Measurements from ENCODE around the gene UVRAG.
"Not testable (repeated sequence)": the region's sequence is repeated elsewhere in the genome, so short reads cannot be mapped to it uniquely, and the experiment has no call there.

Gene UVRAG

DNA sequence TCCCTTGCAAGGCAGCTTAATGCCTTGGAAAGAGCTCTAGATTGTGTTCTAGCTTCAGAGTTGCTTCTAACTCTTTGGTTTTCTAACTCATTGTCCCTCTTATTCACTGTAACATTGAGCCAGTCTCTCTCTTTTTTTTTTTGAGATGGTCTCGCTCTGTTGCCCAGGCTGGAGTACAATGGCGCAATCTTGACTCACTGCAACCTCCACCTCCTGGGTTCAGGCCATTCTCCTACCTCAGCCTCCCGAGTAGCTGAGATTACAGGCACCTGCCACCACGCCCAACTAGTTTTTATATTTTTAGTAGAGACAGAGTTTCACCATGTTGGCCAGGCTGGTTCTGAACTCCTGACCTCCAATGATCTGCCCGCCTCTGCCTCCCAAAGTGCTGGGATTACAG is 266.1 kb downstream of the UVRAG start:
- not testable (repeated sequence) for DNase-seq

DNA sequence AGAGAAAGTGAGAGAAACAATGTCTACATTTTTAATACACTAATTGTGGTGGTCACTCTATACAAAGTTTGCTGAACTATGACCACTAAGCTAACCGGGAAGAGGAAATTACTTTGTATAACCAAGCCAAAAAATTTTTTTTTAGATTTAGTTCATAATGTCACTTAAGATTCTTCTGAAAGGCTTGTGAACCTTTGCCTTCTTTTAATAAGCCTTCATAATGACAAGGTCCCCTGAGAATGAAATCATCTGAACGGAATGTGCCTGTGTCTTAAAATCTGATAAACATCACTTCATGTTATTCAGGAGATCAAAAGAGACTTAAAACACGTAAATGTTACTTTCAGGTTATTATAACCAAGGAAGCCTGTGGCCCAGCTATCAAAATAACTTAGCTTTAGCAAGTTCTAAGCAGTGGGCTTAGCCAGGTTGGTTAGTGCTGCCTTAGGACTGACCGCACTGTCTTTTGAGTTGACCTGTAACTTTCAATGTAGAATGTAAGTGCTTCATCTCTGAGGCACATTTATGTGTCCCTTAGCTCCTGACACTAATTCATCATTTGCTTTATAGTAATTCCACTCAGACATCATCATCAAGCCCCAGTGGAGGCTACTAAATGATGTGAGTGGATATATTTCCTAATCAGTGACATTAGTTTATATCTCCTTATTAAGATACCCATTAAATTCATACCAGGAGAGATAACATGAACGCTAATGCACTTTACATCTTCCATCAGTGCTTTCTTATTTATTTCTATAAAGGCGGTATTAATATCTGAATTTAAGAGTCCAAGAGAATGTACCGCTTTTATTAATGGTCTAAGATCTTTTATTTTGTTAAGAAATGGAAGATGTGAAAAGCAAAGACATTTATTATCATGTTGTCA is 268.8 kb downstream of the UVRAG start:
- DNase-seq: no peak

DNA sequence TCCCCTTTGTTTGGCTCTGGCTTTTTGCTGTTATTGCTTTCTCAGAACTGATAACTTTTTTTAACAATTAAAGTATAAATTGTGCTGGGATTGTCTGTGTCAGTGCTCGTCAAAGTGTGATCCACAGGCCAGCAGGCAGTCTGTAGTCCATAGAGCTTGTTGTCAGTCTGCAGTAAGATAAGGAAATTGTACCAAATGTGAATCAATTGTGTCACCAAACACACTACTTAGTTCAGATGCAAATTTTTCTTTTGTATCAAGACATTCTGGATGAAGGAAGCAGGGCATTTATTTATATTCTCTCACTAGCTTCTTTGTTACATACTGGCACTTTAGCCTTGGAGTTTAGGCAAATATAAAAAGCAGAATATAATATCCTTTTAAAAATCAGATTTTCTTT is 270.3 kb downstream of the UVRAG start:
- DNase-seq: no peak

DNA sequence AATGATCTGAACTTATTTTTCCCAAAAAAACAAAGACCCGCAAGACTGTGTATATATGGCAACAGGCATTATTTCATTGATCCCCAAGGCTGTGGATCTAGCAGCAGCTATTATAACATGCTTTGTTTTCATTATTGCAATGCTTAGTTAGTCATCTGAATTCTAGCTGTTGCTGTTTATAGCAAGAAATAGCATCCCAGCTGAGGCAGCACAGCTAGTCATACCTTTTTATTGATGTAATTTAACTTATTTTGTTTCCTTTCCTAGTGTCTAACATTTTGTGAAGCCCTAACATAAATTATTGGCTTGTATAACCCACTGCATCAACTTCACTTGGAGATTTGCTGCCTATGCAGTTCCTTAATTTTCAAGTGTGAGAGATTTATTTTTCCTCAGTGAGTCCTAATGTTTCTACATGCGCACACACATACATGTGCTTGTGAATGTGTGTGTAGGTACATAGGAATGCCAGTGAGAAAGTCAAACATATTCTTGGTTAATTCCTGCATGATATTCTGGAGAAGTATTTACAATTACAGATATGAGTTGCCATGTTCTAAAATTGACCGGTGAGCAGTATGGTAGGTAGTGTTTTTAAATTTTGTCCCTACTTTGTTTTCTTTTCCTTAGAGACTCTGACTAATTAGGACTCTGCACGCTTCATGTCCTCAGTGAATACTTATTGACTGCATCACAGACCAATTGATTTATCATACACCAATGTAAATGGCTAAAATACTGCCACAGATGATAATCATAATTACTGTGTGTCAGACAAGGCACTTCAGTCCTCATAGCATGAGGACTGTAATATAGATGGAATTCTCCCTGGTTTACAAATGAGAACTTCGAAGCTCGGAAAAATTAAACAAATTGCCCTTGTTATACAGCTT is 272.0 kb downstream of the UVRAG start:
- DNase-seq: no peak

DNA sequence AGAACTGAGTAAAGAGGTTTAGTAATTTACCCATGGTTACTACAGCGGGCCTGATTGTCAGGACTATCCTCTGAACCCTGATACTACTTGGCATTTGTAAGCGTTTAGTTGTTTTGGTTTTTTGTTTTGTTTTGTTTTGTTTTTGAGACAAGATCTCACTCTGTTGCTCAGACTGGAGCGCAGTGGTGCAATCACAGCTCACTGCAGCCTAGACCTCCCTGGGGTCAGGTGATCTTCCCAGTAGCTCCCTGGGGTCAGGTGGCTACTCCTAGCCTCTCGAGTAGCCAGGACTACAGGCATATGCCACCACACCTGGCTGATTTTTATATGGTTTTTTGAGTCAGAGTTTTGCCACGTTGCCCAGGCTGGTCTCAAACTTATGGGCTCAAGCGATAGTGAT is 272.7 kb downstream of the UVRAG start:
- DNase-seq: no peak

DNA sequence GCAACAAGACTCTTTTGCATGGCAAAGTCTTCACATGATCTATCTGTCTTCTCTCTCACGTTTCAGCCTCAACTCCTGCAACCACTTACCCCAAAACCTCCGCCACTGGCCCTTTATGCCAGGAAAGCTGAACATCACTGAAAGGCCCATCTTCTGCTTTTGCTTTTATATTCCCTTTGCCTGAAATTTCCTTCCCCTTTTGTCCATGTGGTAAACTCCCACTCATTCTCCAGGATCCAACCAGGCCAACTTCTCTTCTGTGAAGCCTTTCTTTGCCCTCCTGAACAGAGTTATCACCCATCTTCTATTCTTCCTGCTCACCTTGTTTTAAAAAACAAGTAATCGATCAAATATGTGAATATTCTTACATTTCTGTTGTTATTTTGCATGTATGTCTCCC is 273.5 kb downstream of the UVRAG start:
- DNase-seq: no peak

DNA sequence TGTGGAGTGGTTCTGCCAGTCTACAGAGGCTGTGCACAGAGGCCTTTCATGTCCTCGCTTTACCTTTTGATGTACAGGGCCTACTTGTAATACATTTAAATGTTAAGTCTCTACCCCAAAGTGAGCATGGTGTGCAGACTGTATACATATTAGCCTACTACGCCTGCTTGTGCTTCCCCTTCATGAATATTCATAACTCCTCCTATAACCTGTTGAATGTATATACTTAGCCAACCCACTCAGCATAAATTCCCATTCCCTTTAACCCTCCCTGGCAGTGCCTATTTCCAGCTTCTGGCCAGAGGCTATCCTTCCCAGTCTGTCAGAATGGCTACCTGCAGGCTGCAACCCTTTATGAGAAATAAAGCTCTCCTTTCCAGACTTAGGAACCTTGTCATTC is 275.2 kb downstream of the UVRAG start:
- DNase-seq: no peak

DNA sequence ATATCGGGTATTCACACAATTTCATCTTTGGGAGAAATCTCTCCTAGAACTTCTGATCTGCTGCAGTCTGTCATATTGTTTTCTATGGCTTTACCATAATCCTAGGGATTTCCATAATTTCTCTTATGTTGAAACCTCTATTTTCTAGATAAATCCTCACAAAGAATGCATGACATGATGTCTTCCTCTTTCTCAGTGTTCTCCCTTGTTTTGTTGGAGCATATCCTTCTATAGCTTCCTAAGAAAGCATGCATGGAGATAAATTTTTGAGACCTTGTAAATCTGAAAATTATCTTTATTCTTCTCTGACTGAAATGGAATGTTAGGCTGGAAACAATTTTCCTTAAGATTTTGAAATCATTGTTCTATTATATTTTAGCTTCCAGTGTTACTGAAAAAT is 275.8 kb downstream of the UVRAG start:
- no peak for DNase-seq

DNA sequence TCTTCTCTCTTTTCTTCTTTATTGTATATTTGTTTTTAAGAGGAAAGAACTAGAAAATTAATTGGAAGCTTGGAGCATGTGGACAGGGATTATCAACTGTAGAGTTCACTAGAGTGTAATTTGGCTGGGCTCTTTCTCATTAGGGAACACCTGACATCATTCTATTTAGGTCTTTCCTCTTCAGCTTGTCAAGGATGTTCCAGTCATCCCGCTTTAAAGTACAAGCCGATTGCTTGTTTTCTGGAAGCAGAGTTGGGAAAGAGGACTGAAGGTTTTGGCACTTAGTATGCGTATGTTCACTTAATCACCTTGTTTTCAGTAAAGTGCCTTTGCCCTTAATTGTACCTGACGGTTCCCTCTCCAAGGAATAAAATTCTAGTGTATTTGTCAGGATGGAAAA is 279.7 kb downstream of the UVRAG start:
- DNase-seq: no peak

DNA sequence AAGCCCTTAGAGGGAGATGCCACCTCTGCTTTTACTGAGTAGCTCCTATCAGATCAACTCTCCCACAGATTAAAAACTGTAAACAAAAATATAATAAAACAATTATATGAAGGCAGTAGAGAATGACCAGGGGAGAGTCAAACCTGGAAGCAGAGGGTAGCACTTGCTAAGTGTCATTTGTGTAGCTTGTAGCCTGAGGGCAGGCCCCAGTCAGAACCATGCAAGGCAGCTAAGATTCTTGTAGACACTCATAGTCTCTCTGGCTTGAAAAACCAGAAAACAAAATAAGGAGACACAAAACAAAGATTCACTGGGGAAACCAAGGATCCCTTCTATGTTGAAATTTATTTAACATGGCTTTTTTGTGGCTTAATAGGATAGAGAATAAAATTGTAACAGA is 280.9 kb downstream of the UVRAG start:
- DNase-seq: no peak

DNA sequence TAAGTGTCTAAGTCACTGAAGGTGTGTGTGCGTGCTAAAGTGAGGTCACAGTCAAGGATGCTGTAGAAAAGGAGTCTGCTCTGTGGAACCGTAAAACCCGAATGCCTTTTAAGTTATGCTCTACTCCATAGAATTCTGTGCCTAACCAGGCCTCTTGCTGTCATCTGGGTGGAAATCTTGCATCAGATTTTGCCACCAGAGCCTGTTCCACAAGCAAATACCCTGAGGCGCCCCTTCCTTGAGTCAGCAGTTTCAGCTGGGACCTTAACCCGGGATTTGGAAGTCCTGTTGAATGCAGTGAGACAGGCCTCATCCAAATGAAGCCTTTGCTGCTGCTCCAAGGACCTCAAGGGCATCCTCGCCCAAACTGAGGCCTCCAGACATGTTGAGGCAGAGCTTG is 281.5 kb downstream of the UVRAG start:
- no peak for DNase-seq

DNA sequence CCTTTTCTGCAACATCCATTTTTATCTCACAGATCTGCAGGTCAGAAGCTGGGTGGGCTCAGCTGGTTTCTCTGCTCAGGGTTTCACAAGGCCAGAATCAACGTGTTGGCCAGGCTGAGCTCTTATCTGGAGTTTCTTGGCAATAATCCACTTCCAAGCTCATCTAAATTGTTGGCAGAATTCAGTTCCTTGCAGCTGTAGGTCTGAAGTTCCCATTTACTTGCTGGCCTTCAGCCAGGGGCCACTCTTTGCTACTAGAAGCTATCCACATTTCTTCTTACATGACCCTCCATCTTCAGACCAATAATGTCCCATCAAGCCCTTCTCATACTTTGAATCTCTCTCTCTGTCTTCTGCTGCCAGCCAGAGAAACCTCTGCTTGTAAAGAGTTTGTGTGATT is 287.8 kb downstream of the UVRAG start:
- DNase-seq: no peak

DNA sequence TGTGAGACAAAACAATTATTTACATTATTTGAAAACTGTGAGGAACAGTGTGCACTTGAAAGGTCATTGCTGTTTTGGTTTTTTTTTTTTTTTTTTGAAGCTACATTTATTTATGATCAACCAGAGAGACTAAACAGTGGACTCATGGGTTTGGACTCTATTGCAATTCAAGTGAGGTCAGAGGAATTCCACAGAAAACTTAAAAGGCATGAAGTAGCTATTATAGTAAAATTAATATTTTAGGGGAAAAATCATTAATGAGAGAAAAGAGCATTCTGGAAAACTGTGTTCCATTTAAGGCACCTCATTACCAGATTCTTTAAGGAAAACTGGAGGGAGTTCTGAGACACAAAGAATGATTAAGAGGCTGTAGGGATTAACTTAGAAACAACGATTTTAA is 288.4 kb downstream of the UVRAG start:
- no peak for DNase-seq

DNA sequence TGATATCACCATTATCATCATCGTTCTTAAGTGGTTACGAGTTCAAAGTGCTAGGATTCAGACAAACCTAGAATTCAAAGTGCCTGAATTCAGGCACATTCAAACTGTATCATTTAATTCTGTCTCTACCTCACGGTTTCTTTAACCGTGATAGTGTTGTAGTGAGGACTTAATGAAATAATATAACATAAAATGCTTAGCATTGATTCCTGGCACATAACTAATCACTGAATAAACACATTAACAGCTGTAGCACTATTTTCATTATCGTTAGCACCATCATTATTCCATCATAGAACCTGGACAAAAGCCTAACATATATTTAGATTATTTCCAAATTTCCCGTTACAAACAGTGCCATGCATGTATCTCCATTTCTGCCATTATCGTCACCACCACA is 289.3 kb downstream of the UVRAG start:
- no peak for DNase-seq

DNA sequence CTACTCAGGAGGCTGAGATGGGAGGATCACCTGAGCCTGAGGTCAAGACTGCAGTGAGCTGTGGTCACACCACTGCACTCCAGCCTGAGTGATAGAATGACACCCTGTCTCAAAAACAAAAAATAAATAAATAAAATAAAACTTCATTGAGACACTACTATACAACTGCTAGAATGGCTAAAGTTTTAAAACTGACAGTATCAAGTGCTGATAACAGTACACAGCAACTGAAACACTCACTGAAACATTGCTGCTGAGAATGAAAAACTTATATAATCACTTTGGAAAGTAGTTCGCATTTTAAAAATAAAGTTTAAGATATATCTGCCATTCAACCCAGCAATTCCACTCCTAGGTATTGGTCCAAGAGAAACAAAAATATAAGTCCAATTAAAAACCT is 290.6 kb downstream of the UVRAG start:
- DNase-seq: no peak

DNA sequence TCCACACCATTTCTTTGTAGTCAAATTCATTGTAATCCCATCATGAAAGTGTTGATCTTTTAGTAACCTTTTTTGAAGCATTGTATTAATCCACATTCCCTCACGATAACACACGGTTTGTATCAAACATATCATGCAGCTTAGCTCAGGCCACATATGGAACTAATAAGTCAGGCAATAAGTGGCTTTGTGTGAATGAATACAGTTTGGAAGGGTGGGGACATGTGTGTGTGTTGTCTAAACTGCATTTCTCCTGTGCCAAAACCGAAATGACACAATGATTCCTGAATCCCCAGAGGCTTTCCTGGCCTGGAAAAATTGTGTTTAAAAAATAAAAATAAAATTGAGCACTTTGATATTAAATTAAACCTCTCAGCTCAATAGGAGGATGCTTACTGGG is 293.0 kb downstream of the UVRAG start:
- no peak for DNase-seq

DNA sequence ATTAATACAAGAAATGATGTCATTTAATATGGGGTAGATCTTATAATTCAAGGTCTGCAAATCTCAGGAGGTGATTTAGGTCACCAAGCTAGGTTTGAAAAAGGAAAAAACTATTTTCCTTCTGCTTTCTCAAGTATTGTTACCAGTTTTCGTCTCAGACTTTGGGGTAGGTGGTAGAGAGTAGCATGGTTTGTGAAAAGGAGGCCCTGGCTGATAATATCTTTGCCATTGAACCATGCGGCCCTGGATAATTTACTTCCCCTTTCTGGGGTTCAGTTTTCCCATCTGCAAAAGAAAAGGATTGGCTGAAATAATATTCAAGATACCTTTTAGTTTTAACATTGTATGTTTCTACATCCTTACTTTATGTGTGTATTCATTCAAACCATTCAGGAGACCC is 299.2 kb downstream of the UVRAG start:
- DNase-seq: no peak

DNA sequence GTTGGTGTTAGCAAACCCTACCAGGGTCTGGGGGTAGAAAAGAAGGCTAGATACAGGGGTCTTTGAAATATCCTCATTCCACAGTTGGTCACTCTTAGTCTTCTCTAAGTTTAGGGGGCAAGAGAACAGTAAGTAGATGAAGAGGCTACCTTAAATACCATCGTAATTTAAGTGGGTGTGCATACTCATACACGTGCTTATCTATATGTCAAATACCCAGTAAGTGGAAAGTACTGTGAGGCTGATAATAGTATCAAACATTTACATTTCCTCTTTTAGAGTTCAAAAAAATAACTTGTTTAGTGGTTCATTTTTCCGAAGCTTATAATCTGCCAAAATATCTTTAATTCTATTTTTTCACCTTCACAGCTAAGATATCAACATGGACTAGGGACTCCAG is 300.5 kb downstream of the UVRAG start:
- no peak for DNase-seq

DNA sequence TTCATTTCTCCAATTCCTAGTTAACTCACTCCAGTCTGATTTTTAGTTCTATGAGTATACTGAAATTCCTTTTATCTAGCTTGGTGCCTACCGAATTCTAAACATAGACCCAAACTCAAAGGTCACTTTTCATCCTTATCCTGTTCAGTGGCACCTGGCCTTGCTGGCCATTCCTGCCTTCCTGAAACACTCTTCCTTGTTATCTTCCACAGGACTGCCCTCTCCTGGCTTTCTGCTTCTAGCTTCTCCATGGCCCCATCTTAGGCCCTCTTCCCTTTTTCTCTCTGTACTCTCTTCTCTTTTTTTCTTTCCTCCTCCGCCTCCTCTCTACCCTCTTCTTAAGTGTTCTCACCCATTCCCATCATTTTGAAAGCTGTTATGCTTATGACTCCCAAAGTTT is 304.0 kb downstream of the UVRAG start:
- no peak for DNase-seq

DNA sequence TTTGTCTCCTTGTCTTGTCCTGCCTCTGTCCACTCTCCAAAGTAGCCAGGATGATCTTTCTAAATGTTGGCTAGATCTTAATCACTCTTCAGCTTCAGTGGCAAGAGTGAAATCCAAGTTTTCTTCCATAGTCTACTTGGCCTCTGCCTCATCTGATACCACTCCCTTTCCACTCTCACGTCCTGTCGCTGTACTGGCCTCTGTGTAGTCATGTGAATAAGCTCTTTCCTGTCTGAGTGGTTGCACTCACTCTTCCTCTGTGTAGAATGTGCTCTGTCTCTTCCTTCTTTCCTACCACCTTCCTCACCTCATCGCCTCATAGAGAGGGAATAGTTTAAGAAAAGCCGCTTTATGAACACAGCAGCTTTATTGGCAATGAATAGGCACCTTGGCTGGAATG is 304.8 kb downstream of the UVRAG start:
- DNase-seq: no peak

DNA sequence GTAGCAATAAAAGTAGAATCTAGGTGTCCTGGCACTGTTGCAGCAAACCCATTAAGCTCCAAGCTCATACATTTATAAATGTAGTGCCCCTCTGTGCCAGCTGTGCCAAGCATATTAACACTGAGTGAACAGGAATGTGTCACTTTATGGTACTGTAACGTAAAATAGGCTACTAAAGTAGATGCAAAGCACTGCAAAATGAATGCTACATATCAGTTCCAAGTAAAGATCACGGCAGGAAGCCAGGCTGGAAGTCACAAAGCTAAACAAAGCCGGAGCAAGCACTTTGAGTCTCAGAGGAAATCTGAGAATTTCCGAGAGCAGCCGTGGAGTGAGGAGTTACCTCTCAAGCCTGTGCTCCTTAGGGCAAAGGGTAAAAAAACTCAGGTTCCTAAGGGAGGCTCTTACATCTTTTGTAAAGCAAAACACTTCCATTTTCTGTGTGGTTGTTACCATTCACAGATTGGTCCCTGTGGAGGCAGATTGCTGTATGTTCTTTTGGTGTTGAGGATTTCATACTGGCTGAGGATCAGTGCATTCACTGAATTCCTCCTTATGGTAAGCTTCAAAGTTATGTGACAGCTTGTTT is 305.6 kb downstream of the UVRAG start:
- DNase-seq: no peak

DNA sequence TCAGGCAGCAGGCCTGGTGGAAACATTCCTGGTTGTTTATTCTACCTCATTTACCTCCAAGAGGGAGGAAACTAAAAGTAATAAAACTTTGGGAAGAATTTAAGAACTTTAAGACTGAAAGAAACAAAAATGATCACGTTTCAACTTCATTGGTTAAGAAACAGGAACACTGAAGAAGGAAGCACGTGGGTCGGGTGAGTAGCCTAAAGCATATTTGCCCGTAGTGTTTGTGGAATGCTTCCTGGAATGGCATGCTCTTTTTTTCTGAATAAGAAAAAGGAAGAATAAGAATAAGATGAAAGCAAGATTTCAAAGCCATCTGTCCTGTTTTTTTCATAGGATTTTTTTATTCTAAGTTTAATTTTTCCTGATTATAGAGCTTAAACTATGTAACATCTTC is 308.2 kb downstream of the UVRAG start:
- no peak for DNase-seq

DNA sequence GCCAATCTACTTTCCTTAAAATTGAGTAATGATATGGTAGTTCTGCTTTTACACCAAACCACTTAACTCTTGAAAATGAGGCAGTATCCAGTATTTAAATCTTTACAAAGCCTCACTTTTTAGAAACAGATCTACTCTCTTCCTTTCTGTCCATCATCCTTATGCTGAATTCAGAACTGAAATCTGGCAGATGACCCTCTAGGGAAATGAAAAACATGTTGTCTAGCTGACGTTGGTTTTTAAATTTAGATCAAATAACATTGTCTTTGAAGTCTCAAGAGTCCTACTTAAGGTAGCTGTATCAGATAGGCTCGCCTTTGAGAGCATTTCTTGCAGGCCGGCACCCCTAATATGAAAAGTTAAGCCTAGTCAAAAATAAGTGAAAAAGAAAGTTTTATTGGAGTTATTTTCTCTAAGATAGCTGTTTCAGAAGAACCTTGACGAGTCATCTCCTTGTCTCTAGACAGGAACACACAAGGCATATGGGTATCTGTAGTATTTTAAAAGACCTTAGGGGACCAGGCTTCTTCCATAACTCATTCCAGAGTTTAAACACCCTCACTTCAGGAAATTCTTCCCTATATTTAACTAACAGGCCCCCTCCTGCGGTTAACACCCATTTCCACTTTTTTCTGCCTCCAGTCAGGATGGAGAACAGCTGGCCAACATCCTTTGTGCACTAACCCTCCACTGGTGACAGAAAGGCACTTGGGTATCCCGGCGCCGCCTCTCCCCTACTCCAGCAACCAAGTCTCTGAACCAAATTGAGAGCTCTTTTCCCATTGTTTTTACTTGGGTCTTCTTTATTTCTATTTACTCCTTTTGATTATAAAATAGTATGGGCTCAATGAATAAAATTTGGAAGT is 310.1 kb downstream of the UVRAG start:
- no peak for DNase-seq
